NCI-H1930 (cell line): ENCODE results near the gene MRPS23.

Source experiments
- DNase-seq, 2 experiments: peaks; one replicate each; lab custom pipeline; 2025; lab: John Stamatoyannopoulos, UW

Gene MRPS23

GRCh38 chr17:57838453-57838852 is 11.4 kb downstream of the MRPS23 start:
- DNase-seq = no peak

DNA sequence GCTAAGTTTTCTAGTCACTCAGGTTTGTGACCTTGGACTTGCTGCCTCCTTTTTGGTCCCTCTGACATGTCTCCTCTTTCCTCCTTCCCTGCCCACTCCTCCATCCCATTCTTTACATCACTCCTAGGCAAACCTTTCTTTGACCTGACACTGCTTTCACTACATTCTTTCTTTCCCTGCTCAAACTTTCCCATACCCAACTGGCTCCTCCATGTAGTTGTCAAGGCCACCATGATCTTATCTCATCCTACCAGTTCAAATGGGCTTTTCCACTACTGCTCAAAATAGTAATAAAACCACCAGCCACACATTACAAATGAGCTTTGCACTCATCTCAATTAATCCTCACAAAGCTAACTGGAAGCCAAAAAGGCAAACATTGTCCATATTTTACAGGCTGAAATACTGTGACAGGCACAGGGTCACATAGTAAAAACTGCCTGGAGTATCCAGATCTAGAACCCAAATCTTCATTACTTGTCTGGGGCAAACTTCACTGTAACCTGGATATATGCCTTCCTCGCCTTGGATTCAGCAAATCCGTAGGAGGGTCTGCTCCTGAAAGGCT is 14.4 kb downstream of the MRPS23 start:
- no peak for DNase-seq

- DNase-seq = peak in 1 of 2 experiments; percentile 35
These were observed 15.6 kb downstream of the MRPS23 start for GRCh38 chr17:57834146-57834741.

GRCh38 chr17:57833179-57833939 is 16.5 kb downstream of the MRPS23 start:
- DNase-seq = peak; percentile 40 to 71

- DNase-seq = no peak
These were observed 17.3 kb downstream of the MRPS23 start for GRCh38 chr17:57832314-57833178.

DNA sequence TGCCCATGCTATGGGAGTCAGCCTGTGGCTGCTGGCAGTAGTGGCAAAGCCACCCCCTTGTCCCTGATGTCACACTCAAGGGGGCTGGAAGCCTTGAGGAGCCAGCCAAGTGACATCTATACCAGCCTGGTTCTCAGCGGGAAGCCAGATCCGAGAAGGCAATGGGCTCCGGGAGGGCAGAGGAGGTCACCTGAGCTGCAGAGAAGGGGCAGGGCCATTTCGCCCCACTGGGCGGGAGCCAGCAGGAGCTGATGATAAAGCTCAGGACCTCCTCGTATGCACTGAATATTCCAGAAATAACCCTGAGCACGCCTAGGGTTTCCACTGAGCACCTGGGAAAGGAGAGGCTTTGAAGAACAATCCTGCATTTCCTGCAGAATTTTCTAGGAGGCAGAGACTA is 19.0 kb downstream of the MRPS23 start:
- DNase-seq = no peak

DNA sequence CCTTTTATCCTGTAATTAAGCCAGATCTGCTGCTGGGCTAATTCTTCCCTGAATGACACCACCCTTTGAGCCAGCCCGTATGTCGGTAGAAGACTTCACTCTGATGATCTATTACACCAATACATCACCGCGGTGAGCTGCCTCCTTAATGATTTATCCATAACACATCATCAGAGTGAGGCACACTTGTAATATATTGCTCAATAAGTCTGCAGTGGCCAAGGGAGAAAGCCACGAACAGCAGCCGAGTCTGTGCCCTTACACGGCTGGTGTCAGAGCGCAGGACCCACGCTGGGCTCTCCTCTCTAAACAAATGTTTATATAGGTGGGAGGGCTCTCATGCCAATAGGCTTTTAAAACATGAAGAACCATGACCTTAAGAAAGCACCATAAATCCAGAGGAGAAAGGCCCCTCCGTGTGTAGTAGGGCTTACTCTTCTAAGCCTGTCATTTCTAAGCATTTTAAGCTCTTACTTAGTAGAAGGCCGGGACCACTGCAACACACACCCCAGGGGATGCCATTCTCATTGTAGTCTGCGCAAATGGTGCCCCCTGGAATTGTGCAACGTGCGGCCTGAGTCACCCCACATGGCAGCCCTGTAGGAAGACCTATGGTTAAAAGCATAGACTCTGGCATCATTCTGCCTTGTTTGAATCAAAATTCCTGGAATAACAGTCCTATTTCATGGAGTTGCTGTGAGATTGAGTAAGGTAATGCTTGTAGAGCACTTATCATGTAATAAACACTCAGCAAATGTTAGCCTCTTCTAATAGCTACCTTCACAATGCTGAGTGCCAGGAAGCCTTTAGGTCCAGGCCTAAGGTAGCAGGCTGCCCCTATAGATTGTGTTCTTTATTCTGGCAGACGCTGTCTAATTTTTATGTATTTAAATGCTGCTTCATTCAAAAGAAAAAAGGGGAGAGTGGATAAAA is 26.1 kb downstream of the MRPS23 start:
- DNase-seq = peak; percentile 61 to 72

- no peak for DNase-seq
These were observed 30.0 kb downstream of the MRPS23 start for GRCh38 chr17:57819867-57820266.

DNA sequence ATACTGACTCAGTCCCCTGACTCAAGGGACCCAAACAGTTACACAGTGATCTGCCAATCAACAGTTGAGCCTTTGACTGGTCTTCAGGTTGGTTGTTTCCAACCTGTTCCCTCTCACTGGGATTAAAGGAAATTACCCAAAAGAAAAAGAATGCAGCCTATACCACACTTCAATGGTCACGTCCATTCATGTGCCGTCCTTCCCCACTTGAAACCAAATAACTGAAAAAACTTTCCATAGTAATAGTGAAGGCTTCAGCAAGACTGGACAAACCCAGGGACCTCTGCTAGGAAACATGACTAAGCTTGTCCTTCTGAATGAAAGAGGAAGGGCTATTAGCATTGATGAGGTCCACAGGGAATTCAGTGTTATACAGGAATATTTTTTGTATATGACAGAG is 30.6 kb downstream of the MRPS23 start:
- peak; percentile 16 to 34 for DNase-seq

DNA sequence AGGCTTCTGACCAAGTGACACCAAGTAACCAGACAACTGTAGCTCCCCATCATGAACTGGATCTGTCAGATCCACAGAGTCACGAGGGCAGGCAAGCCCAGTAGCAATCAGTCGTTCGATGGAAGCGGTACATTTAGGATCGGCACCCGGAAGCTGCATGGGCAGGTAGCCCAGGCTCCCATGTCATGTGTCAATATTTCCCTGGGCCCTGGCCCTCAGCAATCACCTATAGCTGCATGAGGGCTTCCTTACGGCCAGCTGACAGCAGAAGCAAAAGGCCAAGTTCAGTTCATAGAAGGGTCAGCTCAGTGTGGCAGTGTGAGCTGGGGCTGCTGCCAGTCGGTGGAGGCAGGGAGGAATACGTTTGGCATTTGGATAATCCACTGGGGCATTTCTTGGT is 31.8 kb downstream of the MRPS23 start:
- no peak for DNase-seq

DNA sequence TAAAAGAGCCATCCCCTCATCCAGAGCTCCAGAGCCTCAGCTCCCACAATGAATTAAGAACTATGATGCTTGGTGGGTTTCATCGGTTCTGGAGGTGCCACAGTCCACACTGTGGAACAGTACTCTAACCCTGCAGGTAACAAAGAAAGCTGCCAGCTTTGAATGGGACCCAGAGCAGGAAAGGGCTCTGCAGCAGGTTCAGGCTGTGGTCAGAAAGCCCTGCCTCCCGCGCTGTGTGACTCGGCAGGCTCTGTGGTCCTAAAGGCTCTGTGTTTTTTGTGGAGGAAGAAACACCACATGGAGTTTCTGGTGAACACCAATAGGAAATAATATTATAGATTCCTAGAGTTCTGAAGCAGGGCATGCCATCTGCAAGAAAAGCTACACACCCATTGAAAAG is 32.5 kb downstream of the MRPS23 start:
- DNase-seq = no peak

DNA sequence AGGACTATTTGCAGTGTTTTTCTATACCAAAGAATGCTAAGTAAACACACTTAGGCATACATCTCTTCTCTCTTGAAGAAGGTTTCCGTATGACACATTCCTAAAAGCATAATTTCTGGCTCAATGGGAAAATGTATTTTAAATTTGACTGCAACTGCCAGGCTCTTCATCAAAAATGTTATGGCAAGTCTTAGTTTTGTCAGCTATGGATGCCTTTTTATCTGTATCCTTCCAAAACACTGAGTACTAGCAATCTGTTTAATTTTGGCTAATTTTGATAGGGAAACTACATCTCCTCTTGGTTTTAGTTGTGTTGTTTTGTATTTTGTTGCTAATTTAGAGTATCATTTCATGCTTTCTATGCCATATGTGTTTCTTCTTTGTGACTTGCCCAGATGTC is 35.4 kb downstream of the MRPS23 start:
- no peak for DNase-seq

GRCh38 chr17:57811638-57812280 is 38.1 kb downstream of the MRPS23 start:
- peak in 1 of 2 experiments; percentile 37 for DNase-seq

DNA sequence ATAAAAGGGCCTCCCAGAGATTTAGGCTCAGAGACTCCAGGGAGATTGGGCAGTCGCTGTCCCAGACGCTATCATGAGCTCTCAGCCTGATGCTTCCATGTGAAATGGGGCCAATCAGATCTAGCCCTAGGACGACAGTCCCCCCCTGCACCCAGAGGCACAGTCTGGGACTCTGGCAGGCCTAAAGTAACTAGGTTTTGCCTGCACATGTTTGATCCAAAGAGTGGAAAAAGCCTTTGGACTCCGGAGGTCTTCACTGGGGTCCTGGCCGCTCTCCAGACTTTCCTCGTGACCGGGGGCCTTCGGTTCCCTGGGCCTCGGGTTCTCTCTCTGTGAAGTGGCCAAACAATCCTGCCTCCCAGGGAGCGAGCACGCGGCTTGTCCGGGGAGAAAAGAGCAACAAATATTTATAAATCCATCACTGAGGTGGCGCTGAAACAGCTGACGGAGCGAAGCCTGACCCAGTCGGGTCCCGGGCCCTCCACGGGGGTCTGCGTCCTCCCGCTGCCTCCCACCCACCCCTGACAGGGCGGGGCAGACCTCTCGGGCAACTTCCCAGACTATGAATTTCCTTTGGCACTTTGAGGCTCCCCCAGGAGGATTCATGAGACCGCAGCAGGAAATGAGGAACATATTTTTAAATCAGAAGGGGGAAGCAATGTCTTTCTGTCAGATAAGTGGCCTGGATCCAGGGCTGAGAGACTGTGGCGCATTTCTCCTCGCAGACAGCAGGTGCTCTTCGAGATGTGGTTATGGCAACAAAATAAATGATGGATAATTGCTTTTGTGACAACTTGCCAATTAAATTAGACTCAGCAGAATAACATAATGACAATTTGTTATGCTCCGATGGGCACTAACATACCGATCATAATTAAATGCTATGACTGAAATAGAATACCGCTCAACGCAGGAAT is 38.9 kb downstream of the MRPS23 start:
- DNase-seq = peak; percentile 69 to 76

- DNase-seq = no peak
These were observed 40.0 kb downstream of the MRPS23 start for GRCh38 chr17:57809879-57810278.

DNA sequence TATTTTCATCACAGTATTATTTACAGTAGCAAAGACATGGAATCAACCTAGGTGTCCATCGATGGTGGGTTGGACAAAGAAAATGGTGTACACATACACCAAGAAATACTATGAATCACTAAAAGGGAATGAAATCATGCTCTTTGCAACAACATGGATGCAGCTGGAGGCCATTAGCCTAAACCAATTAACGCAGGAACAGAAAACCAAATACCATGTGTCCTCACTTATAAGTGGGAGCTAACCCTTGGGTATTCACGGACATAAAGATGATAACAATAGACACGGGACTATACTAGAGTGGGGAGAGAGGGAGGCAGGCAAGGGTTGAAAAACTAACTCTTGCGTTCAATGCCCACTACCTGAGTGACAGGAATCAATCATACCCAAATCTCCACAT is 41.0 kb downstream of the MRPS23 start:
- peak in 1 of 2 experiments; percentile 13 for DNase-seq

- DNase-seq = no peak
These were observed 43.5 kb downstream of the MRPS23 start for GRCh38 chr17:57806167-57806830.

DNA sequence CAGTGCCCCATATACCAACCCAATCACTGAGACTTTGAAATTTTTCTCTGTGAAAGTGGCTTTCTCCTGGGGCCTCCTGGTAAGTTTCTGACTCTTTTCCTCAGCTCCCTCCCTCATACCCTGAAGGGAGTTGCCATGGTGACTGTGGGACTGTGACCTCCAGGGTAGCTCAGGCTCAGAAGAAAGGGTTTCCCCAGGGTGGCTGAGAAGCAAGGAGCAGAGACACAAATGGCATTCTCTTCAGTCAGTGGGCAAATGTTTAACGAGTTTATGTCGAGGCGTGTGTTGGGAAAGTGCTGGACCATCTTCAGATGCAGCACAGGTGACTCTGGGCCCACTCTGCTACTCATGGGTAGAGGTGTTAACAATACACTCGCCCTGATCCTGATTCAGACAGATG is 46.8 kb downstream of the MRPS23 start:
- no peak for DNase-seq

DNA sequence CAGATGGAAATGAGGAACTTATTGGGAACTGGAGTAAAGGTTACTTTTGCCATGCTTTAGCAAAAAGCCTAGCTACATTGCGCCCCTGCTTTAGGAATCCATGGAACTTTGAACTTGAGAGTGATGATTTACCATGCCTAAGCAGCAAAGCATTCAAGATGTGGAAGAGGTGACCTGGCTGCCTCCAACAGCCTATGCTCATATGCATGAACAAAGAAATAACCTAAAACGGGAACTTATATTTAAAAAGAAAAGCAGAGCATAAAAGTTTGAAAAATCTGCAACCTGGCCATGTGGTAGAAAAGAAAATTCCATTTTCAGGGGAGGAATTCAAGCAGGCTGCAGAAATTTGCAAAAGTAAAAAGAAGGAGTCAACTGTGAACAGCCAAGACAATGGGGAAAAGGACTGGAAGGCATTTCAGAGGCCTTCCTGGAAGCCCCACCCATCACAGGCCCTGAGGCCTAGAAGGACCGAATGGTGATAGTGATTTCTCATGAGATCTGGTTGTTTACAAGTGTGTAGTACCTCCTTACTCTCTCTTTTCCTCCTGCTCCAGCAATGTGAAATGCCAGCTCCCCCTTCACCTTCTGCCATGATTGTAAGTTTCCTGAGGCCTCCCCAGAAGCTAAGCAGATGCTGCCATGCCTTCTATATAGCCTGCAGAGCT is 48.7 kb downstream of the MRPS23 start:
- no peak for DNase-seq
